ENCODE data around the gene VAV2.

The VAV2 gene, protein sequence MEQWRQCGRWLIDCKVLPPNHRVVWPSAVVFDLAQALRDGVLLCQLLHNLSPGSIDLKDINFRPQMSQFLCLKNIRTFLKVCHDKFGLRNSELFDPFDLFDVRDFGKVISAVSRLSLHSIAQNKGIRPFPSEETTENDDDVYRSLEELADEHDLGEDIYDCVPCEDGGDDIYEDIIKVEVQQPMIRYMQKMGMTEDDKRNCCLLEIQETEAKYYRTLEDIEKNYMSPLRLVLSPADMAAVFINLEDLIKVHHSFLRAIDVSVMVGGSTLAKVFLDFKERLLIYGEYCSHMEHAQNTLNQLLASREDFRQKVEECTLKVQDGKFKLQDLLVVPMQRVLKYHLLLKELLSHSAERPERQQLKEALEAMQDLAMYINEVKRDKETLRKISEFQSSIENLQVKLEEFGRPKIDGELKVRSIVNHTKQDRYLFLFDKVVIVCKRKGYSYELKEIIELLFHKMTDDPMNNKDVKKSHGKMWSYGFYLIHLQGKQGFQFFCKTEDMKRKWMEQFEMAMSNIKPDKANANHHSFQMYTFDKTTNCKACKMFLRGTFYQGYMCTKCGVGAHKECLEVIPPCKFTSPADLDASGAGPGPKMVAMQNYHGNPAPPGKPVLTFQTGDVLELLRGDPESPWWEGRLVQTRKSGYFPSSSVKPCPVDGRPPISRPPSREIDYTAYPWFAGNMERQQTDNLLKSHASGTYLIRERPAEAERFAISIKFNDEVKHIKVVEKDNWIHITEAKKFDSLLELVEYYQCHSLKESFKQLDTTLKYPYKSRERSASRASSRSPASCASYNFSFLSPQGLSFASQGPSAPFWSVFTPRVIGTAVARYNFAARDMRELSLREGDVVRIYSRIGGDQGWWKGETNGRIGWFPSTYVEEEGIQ

DNA sequence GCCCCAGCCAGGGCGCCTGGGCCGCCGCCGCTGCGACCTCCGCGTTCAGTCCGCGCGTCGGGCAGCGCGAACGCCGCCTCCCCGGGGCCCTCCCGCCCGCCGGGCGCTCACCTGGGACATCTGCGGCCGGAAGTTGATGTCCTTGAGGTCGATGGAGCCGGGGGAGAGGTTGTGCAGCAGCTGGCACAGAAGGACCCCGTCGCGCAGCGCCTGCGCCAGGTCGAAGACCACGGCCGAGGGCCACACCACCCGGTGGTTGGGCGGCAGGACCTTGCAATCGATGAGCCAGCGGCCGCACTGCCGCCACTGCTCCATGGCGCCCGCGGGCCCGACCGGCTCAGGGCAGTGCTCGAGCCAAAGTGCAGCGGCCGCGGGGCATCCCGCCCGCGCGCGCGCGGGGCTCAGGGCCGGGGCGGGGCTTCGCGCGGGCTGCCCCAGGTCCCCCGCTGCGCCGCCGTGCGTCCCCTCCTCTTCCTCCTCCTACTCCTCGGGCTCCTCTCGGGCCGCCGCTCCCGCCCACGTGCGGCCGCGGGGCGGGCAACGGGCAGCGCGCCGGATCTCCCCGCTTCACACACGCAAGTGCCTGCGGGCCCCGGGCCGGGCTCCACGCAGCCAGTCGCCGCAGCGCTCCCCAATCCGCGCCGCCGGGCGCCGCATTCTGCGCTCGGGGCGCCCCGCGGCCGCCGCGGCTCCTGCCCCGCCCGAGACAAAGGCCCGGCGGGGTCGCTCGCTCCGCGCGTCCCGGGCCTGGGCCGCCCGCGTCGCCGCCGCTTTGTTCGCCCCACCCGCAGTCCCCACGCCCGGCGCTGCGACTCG lies at the start of gene VAV2:
Gene VAV2, minus strand, starts transcription at position 361 of the 816 bp plus-strand sequence. Its CDS starts 46 bp downstream, at position 315.
- DNase-seq (ENCODE audit: low spot score), result peak; percentile 84

DNA sequence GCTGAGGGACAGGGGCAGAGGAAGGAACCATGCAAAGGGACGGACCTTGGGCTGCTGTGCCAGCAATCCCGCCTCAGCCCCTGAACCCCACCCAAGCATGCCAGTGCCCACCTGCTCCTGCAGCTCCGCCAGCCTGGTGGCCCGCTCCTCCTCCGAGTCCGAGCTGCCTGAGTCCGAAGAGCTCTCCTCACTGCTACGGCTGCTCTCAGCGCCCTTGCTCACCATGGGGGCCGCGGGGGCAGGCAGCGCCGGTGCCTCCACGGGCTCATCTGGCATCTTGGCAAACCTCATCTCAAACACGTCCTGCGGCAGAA lies 49.5 kb upstream of the VAV2 start:
- DNase-seq (ENCODE audit: low spot score), result no peak

DNA sequence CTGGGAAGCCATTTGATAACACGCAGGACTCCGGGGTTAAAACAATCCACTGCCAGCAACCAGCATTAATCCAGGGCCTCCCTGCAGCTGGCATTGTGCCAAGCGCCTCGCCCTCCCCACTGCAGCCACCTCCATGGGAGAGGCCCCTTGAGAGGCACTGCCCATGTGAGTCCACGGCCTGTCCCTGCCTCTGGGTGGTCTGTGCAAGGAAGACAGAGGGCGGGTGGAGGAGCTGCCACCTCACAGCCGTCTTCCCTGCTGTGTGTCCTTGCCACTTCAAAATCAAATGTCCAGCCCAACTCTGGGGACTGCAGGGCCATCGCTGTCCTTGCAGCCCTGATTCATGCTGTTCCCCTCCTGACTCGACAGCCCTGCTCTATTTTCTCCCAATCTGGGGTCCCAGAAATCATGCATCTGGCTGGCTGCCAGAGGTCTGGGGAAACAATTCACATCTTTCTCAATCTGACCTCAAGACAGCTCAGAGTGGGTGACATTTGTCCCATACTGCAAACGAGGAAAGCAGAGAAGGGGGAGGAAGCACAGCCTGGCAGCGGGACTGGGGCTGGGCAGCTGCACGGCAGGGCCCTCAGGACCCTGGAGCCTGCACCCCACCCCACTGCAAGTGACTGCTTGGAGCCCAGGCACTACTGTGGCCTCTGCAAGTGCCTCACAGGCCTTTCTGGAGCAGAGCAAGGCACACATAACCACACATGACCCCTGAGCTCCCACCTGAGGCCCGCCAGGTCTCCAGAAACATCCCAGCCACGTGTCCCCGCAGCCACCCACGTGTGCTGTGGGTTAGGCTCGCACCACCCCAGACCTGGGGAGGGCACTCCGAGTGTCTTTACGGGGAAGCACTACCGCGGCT lies 48.9 kb upstream of the VAV2 start:
- no peak for DNase-seq (ENCODE audit: low spot score)

DNA sequence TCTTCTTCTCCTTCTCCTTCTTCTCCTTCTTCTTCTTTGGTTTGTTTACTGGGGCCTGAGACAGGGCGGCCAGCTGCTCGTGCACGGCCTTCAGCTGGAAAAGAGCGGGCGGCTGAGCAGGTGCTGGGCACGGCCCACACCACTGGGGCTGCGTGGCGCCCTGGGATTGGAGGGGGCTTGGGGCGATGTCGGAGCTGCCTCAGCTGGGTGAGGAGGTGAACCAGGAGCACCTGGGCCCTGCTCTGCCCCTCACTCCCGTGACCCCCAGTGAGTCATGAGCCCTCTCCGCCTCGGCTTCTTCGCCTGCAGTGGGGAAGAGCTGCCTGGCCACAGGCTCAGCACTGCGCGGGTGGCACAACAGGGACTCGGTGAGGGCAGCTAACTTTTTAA lies 48.0 kb upstream of the VAV2 start:
- no peak for DNase-seq (ENCODE audit: low spot score)

DNA sequence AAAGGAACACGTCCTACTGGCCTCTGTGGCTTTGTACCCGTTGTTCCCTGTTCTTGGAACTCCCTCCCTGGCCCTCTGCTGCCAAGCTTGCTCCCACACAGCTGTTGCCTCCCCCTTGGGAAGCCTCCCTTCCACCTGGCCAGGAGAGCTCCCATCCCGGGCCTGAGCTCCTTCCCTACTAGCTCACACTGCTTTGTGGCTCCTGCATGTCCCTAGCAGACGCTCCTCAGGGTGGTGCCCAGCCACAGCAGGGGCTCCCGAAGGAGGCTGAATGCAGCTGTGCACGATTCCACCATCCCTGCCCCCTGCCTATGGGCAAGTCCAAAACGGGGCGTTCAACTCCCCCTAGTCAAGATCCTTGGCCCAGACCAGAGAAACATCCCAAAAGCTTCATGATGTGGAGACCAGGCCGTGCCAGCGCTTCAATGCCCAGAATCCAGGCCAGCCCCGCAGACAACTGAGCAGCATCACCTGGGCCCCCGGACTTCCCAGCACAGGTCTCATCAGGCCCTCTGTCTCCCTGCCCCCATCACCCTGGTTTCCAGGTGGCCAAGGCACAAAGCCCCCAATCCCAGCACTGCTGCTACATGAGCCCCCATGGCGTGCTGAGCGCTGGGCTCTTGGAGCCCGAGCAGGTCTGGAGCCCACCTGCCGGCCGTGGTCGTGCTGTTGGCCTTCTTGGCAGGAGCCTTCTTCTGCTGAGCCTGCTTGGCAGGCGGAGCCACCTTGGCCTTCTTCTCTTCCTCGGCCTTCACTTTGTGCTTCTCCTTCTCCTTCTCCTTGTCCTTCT lies 47.5 kb upstream of the VAV2 start:
- DNase-seq (ENCODE audit: low spot score), result no peak

DNA sequence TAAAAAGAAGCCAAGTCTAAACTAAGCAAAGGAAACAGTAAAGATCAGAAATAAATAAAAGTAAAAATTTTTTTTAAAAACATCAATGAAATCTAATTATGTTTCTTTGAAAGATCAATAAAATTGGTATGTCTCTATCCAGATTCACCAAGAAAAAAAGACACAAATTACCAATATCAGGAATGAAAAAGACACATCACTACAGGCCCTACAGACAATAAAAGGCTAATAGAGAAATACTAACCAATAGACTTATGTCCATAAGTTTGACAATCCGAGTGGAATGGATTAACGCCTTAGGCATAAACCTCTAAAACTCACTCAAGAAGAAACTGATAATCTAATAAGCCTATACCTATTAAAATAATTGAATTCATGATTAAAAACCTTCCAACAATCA lies 45.5 kb upstream of the VAV2 start:
- DNase-seq (ENCODE audit: low spot score), result no peak

DNA sequence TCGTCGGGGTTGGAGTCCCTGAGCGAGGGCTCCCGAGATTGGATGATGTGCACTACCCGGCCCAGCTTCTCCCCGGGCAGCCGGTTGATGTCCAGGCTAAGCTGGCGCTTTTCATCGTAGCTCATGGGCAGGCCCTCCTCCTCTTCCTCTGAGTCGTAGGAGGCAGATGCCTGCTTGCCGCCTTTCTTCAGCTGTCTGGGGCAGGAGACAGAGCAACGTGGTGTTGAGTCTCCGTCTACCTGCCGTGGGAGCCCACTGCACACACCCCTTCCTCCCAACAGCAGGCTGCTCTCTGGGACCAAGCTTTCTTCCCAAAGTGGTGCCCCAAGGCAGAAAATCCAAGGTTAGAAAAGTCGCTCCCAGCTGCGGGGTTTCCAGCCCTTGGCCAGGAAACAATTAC lies 44.0 kb upstream of the VAV2 start:
- DNase-seq (ENCODE audit: low spot score), result no peak

DNA sequence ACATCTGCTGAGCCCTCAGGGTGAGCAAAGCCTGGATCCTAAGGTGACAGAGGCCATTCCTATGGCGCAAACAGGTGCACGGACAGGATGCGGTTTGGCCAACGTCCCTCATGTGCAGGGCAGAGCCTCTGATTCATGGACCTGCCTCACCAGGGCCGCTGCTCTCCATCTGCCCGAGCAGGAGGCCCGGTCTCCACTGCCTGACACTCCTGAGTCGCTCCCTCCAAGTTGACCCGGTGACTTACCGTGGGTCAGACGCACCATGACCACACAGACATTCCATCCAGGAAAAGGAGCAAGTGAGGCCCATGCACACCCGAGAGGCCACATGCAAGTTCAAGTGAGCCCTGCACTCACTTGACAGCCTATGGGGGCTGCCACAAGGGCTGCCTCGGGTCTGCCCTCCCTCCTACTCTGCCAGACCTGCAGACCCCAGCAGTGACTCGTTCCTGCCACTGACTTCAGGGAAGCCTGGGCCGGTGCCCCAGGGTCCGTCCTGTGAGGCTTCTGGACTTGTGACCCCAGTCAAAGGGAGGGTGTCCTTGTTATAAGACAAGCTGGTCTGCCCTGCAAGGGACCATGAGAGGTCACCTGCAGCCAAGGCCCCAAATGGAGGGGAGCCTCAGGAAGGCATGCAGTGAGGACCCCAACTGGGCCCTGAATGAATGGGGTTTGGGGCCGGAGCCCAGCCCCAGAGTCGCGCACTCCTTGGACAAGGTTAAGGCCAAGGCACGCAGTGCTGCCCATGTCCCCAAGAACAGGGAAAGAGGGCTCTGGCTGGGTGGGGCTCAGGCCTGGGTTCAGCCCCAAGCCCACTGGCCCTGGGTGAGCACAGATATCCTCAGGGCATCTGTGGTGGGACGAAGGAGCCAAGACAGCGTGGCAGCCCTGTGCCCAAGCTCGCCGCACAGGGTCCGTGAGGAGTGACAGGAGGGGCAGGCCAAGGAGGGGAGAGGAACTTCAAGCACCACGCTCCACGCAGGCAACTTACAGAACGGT lies 43.2 kb upstream of the VAV2 start:
- no peak for DNase-seq (ENCODE audit: low spot score)

DNA sequence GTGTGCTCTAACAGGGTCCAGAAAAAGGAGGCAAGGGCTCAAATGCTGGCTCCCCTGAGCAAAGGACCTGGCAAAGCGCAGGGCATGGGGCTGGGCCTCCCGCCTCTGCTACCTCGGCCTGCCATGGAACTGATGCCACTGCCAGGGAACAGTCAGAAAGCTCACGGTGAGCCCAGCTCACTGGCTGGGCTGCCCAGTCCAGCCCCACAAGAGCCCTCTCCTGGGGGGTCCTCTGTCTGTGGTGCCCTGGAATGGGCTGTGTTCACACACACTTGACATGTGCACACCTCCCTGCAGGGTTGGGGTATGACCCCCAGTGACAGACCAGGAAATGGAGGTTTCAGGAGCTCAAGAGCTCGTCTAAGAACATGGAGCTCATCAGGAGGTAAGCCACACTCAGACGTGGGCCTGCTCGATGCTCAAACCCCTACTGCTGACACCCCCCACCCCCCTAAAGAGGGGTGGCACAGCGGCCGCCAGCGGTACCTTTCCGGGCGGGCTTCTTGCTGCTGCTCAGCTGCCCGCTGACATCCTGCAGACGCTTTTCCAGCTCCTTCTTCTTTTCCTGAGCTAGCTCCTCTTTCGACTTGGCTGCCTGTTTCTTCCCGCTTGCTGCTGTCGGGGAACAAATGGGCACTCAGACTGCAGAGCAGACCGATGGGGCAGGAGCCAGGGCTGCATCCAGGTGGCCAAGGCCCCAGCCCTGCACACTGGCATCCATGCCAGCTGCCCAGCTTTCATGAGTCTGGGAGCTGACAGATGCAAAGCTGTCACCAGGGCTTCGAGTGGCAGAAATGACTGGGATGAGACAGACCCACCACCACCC lies 42.3 kb upstream of the VAV2 start:
- DNase-seq (ENCODE audit: low spot score), result no peak

DNA sequence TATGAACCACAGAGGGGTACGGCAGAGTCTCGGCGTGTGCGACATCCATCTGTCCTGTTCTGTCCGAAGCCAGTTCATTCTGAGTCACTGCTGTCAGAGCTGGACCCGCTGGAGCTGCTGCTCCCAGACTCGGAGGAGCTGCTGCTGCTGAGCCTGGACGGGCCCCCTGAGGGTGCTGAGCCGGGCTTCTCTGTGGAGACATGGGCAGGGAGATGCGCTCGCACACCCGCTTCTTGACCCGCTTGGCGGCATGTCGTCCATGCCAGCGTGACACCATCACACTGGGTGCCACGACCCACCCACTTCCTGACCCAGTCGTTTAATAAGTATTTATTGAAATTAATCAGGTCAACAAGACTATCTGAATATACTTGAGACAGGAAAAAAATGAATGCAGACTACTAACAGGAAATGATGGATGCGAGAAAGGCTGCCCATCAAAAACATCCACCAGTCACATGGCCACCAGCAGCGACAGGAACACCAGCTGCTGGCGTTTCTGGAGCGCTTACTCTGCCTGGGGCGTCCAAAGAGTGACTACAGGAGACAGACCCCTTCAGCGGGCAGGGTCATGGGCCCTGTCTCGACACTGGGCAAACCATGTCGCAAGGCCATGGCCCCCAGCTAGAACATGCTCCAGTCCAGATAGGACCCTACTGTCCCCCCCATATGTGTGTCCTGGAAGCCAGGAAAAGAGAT lies 41.5 kb upstream of the VAV2 start:
- DNase-seq (ENCODE audit: low spot score), result no peak

DNA sequence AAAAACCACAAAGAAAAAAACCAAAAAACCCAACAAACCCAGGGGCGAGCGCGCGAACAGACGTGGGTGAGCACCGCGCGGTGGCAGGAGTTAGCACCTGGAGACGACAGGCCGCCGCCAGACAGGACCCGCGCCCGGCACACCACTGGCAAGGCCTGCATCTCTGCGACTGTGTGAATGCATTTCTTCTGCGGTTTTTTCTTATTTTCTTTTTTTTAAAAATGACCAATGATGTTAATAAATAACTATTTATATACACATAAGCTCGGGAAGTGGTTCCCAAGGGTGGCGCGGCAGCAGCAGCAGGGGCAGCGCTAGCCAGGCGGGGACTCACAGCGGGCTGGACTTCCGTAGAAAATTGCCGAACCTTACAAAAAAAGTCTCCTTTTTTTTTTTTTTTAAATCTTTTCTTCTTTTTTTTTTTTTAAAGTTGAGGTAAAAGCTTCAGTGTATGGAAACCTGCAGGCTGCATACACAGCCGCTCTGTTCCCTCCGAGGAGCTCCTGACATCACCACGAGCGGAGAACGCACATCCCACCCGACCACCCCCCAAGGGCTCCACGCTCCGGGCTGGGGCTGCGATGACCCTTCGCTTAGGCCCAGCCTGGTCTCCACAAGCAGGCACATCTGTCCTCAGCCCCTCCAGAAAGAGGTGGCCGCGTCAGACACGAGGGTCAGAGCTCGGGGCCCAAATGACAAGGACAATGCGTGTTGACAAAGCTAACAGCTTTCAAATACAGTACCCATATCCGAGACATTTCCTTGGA lies 40.5 kb upstream of the VAV2 start:
- no peak for DNase-seq (ENCODE audit: low spot score)

DNA sequence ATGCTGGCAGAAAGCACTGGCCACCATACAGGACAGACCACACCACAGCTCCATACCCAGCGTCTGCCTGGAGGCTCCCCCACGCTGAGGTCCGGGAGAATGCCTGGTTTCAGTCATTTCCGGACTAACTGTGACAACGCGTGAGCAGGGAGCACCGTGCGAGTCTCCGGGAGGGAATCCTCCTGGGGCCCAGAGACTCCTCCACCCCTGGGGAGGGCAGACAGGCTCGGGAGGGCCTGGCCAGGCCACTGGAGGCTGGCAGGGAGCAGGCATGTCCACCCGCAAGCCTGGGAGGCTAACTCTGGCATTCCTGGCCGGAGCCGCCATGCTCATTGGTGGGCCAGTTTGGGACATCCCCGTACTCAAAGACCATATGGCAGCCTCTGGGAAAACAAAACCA lies 39.7 kb upstream of the VAV2 start:
- no peak for DNase-seq (ENCODE audit: low spot score)

DNA sequence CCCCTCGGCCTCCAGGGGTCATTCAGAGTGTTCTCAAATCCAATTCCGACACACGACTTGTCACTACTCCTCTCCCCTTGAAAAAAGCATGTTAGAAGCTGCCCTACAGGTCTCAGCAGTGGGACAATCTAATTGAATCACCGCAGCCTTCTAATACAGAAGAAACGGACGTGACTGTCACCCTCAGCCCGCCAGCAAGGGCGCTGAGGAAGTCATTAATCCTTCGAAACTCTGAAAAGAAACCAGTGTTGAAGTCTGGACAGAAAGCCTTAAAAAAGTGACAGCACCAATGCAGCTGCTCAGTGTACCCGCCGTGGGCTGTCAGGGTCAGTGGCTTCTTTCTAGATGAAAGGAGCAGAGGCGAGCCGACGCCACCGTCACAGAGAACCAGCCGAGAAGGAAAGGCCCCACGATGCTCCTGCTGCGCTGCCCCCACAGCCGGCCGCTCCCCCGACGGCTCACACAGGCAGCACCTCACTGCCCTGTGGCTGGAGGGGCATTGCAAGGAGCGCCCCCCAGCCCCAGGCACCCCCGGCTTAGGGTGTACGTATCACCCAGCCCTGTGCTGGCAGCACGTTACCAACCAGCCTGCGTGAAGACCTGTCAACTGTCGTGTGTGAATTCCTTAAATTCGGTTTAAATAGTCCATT lies 38.8 kb upstream of the VAV2 start:
- DNase-seq (ENCODE audit: low spot score), result no peak

DNA sequence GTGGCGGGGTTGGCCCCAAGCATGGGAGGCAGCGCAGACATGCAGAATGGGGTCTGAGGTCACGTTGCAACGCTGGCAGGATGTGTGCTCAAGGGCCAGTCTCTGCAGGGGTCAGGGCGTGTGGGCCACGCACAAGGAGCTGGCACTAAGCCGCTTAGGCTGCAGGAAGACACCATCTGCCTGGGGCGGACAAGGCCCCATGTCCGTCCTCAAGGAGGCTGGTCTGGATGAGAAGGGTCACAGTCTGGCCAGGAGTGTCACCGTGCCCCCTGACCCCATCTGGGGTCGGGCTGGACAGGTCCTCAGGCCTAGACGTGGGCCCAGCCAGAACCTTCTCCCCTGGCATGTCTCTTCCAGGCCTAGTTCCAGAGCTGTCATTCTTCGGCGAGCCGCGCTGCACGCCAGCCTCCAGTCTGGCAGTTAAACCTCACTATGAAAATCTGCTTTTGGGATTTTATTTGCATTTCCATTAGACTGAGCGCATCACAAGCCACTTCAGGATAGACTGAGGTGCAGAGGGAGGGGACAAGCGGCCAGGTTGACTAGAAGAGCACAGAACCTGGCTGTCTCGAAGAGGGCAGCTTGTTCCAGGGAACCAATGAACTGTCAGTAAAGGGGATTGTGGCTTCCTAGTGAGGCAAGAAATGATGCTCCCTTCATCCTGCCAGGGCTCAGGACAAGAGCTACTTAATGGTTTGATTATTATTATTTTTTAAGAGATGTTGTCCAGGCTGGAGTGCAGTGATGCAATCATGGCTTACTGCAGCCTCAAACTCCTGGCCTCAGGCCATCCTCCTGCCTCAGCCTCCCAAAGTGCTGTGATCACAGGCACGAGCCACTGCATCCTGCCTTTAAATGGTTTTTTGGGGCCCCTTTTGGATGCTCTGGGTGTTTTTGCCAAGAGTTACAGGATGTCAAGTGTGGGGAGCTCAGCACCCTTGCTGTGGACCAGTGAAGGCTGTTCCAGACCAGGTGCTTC lies 37.4 kb upstream of the VAV2 start:
- DNase-seq (ENCODE audit: low spot score), result no peak

DNA sequence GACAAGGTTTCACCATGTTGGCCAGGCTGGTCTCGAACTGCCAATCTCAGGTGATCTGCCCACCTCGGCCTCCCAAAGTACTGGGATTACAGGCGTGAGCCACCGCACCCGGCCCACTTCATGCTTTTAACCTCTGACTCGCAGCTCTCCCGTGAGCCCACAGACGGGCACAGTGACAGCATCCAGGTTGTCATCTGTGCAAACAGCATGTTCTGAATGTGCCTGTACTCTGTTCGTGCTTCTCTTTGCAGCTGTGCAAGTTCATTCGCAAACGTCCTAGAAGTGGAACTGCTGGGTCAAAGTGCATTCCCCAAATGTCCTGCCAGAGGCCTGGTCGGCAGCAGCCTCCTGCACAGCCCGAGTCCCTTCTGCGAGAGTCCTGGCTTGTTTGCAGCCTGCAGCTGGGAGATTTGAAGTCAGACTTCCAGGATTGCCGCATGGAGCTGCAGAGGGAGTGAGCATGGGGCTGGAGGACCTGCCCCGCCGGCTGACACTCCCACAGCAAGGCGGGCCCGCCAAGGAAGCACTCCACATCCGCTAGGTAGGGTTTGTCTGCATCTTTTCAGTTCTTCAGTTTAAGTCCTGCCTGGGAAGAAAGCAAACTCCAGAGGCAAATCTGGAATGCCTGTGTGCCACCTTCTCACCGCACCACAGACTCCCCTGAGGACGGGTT lies 36.6 kb upstream of the VAV2 start:
- DNase-seq (ENCODE audit: low spot score), result no peak

Measured in RKO (cell line).